Head of caudate nucleus (tissue), 42 donors: ENCODE results near the gene AS3MT.
"Not testable (repeated sequence)": the region's sequence is repeated elsewhere in the genome, so short reads cannot be mapped to it uniquely, and the experiment has no call there.

Source experiments
- DNase-seq, 42 donors: peaks; one replicate each; pipeline versions ENCODE4 v3.0.0 to v3.0.0-alpha.2; 2020 to 2021; ENCODE audit warnings: mixed read lengths in 7 of 42
- intact Hi-C: fragments of 100-400 bp; cut with DNase I; formaldehyde crosslinking; loops from one replicate; pipeline ENCODE4 v1.15.0; 2022

Gene AS3MT, protein sequence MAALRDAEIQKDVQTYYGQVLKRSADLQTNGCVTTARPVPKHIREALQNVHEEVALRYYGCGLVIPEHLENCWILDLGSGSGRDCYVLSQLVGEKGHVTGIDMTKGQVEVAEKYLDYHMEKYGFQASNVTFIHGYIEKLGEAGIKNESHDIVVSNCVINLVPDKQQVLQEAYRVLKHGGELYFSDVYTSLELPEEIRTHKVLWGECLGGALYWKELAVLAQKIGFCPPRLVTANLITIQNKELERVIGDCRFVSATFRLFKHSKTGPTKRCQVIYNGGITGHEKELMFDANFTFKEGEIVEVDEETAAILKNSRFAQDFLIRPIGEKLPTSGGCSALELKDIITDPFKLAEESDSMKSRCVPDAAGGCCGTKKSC

DNA sequence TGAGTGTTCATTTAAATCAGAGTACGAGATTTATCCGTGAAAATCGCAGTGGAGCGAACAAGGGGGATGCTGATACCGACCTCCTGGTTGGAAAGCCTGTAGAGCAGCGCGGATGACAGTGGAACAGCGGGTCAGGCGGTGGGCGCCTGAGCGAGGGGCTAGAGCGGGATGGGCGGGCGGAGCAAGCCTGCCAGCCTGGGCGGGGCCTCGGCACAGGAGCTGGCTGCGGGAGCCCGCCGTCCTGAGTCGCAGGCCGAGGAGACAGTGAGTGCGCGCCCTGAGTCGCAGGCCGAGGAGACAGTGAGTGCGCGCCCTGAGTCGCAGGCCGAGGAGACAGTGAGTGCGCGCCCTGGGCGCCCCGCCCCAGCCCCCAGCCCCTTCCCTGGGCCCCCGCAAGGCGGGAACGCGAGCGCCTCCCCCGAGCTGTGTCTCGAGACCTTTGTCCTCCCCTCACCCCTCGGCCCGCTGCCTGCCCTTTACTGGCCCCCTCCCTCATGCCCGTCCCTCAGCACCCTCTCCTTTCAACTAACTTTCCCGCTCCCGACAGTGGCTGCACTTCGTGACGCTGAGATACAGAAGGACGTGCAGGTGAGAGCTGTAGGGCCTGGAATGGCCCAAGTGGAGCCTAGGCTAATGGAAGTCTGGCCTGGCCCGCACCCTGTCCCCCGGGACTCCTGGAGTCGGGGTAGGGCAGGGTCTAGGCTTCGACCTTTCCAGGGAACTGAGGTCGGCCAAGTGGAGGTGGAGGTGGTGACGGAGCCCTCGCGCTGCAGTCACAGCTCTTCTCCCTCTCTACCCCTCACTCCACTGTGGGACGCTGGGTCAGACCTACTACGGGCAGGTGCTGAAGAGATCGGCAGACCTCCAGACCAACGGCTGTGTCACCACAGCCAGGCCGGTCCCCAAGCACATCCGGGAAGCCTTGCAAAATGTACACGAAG lies at the start of gene AS3MT:
AS3MT (plus strand) TSS at position 213 of the 941 bp plus-strand sequence; CDS start at position 336, 123 bp downstream.
- DNase-seq = peak in 39 of 42 donors; percentile 10 to 71 (median 42)
- intact Hi-C loops = no loop called here

DNA sequence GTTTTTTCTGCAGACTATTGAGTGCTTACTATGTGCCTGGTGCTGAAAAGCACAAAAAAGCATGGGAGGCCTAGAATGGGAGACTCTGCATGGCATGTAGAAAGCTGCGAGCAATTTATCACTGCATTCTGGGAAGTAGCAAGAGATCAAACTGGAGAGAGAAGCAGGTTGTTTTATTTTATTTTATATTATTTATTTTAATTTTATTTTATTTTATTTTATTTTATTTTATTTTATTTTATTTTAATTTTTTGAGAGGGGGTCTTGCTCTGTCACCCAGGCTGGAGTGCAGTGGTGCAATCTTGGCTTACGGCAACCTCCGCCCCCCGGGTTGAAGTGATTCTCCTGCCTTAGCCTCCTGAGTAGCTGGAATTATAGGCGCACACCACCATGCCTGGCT lies 49.3 kb upstream of the AS3MT start:
- DNase-seq, intact Hi-C loops: not testable (repeated sequence)

DNA sequence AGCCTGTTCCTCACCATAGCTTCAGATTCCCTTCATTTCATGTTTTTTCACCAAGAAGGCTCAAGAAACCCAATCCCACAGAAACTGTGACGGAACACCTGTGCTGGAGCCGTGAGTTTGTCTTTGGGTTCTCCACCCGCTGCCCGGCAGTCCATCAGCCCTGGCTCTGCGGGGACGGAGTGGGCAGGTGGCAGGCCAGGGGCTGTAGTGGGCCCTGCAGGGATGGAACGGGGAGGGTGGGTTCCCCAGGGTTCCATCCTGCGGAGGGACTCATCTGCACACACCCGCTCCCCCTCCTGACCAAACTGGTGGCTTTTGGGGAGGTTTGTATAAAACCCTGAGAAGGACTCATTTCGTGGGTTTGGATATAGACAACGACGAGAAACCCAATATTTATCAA lies 47.0 kb upstream of the AS3MT start:
- intact Hi-C loops = no loop called here
- DNase-seq = no peak

DNA sequence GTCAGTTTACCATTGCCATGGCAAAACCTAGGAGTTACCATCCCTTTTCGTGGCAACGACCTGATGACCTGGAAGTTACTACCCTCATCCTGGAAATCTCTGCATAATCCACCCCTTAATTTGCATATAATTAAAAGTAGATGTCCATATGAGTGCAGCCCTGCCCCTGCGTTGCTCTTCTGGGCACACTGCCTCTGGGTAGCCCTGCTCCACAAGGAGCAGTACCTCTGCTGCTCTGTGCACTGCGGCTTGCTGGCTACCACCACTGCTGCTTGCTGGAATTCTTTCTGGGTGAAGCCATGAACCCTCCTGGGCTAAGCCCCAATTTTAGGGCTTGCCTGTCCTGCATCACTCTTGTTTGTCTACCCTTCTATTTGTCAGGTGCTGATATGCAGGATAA lies 44.6 kb upstream of the AS3MT start:
- DNase-seq = no peak
- intact Hi-C loops = no loop called here

DNA sequence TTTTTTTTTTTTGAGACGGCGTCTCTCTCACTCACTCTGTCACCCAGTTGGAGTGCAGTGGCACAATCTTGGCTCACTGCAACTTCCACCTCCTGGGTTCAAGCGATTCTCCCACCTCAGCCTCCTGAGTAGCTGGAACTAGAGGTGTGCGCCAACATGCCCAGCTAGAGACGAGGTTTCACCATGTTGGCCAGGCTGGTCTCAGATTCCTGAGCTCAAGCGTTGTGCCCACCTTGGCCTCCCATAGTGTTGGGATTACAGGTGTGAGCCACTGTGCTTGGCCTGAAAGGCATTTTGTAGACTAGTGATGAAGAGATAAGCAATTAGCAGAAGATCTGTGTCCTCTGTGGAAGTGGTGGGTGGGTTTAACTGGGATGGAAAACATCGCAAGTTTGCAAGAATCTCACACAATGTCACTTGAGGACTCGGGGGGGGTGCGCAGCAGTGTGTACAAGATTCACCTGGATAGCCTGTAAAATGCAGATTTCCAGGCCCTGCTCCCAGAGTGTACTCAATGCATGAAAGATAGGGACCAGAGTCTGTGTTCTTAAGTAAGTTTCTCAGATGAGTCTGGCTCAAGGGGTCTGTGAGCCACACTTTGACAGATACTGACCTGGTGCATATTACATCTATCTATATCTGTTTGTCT lies 43.0 kb upstream of the AS3MT start:
- DNase-seq = no peak
- intact Hi-C loops = no loop called here

DNA sequence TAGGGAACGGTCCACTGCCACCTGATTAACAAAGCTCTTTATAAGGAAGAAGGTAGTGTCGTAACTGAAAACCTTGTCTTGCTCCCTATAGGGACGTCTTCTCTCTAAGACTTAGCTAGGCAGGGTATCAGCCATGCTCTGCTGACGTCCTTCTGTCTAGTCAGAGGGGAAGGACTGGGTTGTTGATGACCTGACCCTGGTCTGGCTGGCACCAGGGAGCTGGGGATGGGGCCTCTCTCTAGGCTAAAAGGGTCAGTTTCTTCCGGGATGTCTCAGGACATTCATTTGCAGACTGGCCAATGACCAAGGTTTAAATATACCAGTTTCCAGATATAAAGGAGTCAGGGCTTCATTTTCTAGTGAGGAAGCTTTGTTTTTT lies 41.7 kb upstream of the AS3MT start:
- intact Hi-C loops = no loop called here
- DNase-seq = no peak

DNA sequence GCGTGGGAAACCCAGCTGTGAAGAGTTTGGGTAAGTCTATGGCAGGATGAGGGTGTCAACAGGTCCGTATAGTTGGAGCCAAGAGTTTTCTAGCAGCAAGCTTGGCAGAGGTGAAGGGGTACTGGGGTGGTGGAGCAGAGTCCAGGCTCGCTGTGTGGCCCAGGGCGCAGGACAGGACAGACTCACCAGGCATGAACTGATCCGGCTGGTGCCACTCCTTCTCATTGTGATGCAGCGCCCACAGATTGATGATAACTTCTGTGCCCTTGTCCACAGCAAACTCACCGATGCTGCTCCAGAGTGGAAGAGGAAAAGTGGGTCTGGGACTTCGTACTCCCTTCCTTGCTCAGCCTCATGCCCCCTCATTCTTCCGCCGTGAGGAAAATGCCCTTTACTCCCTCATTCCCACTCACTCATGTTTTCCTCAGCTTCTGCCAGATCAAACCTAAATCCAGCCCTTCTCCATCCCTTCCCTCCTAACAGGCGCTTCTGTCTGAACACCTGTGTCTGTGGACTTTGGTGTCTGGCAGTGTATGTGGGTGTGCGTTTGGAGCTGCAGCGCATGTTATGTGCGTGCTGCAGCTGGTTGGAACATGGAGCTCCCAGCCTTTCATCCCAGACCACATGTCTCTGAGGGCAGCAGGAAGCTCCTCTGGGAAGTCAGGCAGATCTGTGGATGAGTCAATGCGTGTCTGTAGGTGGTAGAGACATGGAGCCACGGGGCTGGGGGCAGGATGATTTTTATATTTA lies 37.8 kb upstream of the AS3MT start:
- intact Hi-C loops = loop anchor here (10.0 kb wide), 1 partner anchor 73 kb away; no protein-coding TSS in a partner anchor
- peak in 16 of 42 donors; percentile 6 to 61 (median 34) for DNase-seq

DNA sequence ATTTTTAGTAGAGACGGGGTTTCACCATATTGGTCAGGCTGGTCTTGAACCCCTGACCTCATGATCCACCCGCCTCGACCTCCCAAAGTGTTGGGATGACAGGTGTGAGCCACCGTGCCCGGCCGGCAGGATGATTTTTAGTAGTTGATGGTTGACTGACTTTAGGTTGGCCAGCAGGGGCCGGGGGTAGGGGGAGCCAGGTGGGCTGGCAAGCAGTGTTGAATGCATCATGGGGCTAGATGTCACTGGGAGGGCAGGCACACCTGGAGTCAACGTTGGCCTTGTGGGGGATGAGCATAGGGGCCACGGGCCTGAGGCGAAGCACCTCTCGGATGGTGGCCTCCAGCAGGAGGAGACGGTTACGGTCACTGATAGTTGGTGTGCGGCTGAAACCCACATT lies 37.0 kb upstream of the AS3MT start:
- DNase-seq = no peak
- intact Hi-C loops = loop anchor here (10.0 kb wide), 1 partner anchor 73 kb away; no protein-coding TSS in a partner anchor

DNA sequence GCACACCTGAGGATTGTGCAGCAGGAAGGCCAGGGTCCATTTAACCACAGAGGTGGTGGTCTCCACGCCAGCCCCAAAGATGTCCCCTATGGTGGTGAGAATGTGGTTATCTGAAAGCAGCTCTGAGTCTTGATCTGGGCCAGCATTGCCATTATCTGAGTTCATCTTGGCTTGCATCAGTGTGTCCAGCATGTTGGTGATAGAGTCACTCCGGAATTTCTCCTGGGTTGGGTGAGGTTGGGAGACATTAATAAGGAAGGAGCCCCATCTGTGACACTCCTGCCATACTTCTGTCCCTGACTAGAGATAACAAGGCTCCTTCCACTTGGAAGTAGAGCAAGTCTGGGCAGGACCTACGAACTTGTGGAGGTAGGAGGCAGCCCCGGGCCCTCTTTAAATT lies 36.3 kb upstream of the AS3MT start:
- intact Hi-C loops = loop anchor here (10.0 kb wide), 1 partner anchor 72 kb away; no protein-coding TSS in a partner anchor
- no peak for DNase-seq

DNA sequence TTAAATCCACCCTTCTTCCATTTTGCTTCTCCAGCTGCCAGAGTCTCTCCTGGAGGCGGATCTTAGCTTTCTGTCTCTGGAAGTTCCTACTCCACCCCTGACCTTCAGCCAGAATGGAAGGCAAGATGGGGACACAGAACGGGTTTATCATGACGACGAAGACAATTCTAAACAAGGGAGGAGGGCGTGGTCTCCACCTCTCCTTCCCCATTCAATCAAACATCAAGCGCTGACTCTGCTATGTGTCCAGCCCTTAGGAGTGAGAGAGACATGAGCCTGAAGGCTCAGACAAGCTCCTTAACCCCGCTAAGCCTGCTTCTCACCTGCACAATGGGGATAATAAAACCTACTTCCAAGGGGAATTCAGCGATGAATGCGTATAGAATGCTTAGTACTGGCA lies 35.1 kb upstream of the AS3MT start:
- intact Hi-C loops = loop anchor here (10.0 kb wide), 1 partner anchor 71 kb away; no protein-coding TSS in a partner anchor
- no peak for DNase-seq

DNA sequence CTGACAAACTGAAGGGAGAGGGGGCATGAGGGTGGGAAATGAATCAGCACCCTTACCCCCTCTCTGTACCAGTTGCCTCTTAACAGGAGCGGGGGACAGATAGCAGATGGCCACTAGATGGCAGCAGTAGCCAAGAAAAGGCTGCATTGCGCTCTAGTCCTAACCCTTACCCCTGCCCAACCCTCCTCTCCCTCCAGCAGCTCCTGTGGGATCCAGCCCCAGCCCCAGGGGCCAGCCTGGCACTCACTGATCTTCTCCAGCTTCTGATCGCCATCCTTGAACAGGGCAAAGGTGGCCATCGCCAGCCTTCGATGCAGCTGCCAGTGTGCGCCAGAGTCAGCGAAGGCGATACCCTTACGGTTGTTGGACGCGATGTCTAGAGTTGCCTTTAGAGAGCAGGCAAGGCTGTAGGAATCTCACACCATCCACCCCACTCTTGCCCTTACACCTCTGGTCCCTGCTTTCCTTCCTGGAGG lies 34.2 kb upstream of the AS3MT start:
- DNase-seq = peak; percentile 35 to 91 (median 79)
- intact Hi-C loops = loop anchor here (10.0 kb wide), 1 partner anchor 70 kb away; no protein-coding TSS in a partner anchor

DNA sequence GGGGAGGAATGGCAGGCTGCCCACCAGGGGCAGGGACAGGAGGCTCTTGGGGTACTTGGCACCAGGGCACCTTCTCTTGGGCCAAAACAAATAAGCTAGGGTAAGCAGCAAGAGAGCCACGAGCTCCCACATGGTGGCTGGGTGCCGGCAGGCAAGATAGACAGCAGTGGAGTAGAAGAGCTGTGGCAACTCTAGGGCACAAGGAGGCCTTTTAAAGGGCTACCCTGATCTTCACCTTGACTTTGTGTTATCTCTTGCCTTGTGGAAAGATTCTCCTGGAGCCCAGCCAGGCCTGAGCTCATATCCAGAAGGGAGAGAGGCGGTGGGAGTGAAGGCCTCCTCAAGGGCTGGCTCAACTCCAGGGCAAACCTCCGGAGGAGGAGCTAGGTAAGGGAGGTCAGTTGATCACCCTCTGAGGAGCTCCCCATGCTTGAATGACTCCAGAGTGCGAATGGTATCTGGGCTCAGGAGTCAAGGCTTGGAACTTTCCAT lies 32.0 kb upstream of the AS3MT start, which contains the start of gene CYP17A1:
CYP17A1 (minus strand) TSS at position 184 of the 492 bp plus-strand sequence; CDS start at position 132, 52 bp downstream.
- no peak for DNase-seq
- intact Hi-C loops = loop anchor here (10.0 kb wide), 1 partner anchor 68 kb away; no protein-coding TSS in a partner anchor

DNA sequence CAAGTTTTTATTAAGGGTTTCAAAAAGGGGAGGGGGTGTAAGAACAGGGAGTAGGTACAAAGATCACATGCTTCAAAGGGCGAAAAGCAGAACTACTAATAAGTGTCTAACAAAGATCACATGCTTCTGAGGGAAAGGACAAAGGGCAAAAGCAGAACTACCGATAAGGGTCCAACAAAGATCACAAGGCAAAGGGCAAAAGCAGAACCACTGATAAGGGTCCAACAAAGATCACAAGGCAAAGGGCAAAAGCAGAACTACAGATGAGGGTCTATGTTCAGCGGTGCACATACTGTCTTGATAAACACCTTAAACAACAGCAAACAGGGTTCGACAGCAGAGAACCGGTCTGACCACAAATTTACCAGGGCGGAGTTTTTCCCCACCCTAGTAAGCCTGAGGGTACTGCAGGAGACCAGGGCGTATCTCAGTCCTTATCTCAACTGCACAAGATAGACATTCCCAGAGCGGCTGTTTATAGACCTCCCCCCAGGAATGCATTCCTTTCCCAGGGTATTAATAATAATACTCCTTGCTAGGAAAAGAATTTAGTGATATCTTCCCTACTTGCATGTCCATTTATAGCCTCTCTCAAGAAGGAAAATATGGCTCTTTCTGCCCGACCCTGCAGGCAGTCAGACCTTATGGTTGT lies 30.9 kb upstream of the AS3MT start:
- intact Hi-C loops = loop anchor here (10.0 kb wide), 1 partner anchor 66 kb away; no protein-coding TSS in a partner anchor
- DNase-seq = not testable (repeated sequence)

DNA sequence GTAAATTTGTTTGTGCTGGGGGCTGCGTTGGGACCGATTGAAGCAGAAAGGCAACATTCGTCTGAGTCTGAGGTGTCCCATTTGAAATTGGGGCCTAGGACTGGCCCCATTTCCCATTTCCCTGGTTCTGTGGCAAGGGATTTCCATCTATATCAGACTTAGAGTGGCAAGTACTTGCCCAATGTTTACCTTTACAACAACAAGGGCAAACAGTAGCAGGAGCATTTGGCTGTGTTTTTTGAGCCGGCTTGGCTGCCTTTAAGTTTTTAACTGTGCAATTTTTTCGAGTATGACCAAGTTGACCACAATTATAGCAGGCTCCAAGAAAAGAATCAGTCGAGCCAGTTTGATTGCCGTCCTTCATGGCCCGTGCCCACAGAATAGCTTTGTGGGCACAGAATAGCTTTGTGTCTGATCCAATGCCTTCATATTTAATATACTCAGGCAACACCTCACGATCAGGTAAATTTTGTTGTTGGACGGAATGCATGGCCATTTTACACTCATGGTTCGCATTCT lies 27.4 kb upstream of the AS3MT start:
- no peak for DNase-seq
- intact Hi-C loops = loop anchor here (10.0 kb wide), 1 partner anchor 107 kb away; no protein-coding TSS in a partner anchor

DNA sequence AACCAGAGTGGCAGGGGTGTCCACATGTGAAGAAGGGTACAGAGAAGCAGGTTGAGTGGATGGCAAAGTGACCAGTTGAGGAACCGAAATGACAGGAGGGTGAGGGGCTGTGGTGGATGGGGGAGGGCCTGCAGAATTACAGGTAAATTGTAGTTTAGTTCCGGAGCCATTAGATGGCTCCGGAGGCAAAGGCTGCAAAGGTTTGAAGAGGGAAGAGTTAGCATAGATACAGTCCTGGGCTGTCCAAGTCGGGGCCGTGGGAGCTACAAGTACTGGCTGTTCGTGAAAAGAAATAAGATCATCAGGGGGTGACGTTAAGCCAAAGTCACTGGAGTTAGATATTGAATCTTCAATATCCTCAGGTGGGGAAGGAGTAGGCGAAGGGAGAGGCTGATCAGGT lies 26.1 kb upstream of the AS3MT start:
- intact Hi-C loops = loop anchor here (10.0 kb wide), 1 partner anchor 108 kb away; no protein-coding TSS in a partner anchor
- DNase-seq = not testable (repeated sequence)

DNA sequence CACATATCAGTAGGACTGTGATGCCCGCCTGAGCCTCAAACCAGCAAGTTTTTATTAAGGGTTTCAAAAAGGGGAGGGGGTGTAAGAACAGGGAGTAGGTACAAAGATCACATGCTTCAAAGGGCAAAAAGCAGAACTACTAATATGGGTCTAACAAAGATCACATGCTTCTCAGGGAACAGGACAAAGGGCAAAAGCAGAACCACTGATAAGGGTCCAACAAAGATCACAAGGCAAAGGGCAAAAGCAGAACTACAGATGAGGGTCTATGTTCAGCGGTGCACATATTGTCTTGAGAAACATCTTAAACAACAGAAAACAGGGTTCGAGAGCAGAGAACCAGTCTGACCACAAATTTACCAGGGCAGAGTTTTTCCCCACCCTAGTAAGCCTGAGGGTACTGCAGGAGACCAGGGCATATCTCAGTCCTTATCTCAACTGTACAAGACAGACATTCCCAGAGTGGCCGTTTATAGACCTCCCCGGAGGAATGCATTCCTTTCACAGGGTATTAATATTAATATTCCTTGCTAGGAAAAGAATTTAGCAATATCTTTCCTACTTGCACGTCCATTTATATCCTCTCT lies 25.0 kb upstream of the AS3MT start:
- intact Hi-C loops = loop anchor here (10.0 kb wide), 1 partner anchor 109 kb away; no protein-coding TSS in a partner anchor
- DNase-seq = not testable (repeated sequence)
